HG03025 (cell line): ENCODE measurements around the gene ULBP2.
"Not testable (repeated sequence)": the region's sequence is repeated elsewhere in the genome, so short reads cannot be mapped to it uniquely, and the experiment has no call there.

Experiments
- ATAC-seq: cut with Tn5 transposase; IDR thresholded peaks from one replicate; pipeline ENCODE4 v1.9.1; 2021; ENCODE audit warnings: mild to moderate bottlenecking, moderate library complexity; ENCODE audit not compliant: unreplicated experiment, low FRiP score

The ULBP2 gene

DNA sequence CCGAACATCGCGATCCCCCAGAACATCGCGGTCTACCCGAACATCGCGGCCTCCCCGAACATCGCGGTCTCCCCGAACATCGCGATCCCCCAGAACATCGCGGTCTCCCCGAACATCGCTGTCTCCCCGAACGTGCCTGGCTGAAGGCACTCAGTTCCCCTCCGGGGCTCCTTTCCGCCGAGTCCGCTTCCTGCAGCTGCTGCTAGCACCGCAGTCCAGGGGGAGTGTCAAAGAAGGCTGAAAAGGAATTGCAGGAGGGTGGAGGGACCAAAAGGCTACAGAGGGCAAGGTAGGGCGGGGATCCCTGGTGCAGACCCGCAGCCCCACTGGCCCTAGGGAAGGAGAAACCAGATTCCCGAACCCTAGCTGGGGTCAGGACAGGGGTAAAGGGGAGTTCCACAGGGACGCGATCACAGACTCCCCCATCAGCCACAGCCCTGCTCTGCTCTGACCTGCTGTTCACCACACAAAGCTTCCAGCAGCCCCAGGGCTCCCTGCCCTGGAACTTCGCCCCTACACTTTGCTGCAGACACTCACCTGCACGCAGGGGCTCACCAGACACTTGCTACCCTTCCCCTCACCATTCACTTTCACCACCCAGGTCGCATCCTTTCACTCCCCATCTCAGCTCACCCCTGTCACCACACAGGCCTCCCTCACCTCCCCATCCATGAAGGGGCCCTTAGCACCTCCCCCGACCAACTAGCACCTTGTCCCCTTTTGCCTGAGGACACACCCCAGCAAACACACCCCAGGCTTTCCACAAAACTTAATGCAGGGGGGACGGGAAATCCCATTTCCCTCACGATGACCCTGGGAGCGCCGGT is 23.6 kb downstream of the ULBP2 start:
- ATAC-seq: no peak

DNA sequence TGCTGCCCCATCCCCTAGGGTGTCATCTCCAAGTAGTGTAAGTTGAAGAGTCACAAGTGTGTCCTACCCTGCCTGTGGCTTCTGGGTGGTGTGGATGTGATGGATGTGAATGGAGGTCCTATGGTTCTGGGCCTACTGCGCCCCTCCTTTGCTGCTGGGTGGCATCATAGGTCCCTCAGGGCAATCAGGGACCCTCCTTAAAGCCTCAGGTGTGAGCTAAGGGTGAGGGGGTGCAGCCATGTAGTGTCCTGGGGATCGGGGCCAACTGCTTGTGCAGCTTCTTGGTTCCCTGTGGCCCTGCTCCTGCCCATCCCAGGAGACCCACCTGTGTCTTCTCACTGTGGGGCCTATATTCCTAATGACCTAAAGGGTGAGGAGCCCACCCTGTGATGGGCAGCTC is 24.5 kb downstream of the ULBP2 start:
- not testable (repeated sequence) for ATAC-seq

DNA sequence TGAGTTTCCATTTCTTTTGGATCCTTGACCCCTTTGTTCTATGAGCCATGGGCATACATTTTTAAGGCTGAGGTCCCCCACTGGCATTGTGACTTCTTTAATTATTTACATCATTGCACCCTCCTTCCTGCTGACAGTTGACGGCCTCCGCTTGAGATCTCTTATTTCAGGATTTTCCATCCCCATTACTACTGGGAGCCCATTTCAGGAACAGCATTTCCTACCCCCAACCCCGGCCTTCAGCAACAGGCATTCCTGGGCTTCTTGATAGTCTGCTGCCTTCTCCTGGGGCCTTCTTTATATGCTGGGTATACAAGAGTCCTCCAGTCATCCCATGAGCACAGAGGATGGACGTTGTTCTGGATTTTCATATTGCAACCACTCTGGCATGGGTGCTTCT is 25.8 kb downstream of the ULBP2 start:
- no peak for ATAC-seq

GRCh38 chr6:149967999-149968398 is 26.2 kb downstream of the ULBP2 start:
- ATAC-seq: not testable (repeated sequence)

GRCh38 chr6:149968909-149969308 is 27.1 kb downstream of the ULBP2 start:
- ATAC-seq: not testable (repeated sequence)

- no peak for ATAC-seq
Measured at GRCh38 chr6:149969635-149970034, 27.8 kb downstream of the ULBP2 start.

- ATAC-seq: not testable (repeated sequence)
Measured at GRCh38 chr6:149974394-149974793, 32.6 kb downstream of the ULBP2 start.

DNA sequence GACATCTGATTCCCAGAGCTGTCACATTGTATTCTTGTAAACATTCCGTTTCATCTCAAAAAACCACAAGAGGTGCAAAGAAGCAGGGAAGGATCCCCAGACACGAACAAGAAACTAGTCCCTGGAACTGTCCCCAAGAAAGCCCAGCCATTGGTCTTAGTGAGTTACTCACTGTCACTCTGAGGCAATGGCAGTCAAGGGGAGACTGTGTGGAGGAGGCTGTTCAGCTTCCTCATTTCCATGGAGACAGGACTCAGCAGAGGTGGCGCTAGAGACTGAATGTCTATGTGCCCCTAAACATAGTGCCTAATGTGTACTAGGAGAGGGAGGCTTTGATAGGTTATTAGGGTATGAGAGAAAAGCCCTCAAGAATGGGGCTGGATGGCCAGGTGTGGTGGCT is 33.0 kb downstream of the ULBP2 start:
- ATAC-seq: no peak

DNA sequence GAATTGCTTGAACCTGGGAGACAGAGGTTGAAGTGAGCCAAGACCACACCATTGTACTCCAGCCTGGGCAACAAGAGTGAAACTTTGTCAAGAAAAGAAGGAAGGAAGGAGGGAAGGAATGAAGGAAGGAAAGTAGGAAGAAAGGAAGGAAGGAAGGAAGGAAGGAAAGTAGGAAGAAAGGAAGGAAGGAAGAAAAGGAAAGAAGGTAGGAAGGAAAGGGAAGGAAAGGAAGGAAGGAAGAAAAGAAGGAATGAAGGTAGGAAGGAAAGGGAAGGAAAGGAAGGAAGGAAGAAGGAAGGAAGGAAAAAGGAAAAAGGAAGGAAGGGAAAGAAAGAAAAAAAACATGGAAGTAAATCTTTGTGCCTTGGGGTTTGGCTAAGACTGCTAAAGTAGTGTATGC is 33.6 kb downstream of the ULBP2 start:
- ATAC-seq: no peak

GRCh38 chr6:149977221-149977620 is 35.4 kb downstream of the ULBP2 start:
- no peak for ATAC-seq

GRCh38 chr6:149978610-149979009 is 36.8 kb downstream of the ULBP2 start:
- ATAC-seq: no peak

DNA sequence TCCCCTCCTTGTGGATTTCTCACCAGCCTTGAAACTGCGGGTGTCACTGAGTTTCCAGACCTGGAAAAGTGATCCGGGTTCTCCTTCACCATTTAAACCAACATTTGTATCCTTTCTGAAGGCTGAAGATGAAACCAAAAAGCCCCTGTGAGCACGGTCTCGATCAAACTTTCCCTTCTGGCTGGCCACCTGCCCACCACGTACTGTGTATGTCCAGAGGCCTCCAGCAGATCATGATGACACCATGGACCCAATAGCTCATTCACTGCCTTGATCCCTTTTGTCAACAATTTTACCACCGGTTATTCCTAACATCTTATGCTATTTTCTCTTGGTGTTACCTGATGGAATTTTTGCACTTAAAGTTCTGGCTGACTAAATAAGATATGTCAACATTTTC is 37.5 kb downstream of the ULBP2 start:
- ATAC-seq: no peak

- no peak for ATAC-seq
Measured at GRCh38 chr6:149983145-149983544, 41.3 kb downstream of the ULBP2 start.

GRCh38 chr6:149984773-149985172 is 43.0 kb downstream of the ULBP2 start:
- no peak for ATAC-seq

DNA sequence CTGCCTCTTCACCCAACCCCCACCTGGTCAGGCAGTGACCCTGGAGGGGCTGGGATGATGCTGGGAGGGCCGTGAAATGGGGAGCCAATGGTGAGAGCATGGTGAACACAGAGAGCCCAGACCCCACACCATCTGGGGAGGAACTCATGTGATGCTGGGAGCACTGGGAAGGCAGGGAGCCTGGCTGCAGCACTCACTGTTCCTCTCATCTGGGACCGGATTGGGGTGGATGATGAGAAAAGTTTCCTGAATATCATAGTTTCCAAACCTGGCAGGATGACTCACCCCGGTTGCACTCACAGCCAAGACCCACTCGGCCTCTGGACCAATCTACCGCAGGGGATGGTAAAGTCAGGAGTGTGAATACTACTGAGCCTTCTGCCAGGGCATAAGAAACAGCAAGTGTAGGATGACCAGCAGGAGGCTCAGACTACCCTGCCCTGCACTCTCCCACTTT is 43.7 kb downstream of the ULBP2 start:
- ATAC-seq: no peak

GRCh38 chr6:149987602-149988107 is 45.8 kb downstream of the ULBP2 start:
- ATAC-seq: no peak

DNA sequence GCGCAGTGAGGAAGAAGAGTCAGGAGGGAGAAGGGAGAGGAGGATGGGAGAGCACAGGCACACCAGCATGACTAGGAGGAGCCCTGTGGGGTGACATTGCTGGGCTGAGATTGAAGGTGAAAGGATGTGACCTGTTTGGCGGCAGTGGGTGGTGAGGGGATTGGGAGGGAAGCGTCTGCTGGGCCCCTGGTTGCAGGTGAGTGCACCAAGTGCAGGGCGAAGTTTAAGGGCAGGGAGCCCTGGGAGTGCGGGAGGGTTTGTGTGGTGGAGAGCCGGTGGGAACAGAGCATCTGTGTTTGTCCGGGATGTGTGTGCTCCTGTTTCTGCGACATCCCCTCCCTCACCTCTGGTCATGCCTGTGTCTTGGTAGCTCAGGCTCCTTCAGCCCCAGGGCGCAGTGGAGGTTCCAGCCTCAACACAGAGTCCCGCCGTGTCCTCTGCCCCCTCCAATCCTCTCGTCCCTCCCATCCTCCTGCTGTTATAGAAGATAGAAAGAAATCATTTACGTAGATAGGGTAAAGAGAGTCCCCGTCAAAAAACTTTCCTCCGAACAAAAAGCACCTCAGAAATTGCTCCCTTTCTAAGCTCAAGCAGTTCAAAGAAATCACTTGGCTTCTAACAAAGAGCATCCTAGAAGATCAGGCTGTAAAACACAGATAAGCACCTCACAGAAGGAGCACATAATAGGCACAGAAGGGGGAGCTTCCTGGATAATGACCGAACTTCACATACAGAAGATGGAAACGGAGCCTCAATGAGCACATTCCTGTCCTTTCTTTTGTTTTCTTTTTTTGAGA is 46.9 kb downstream of the ULBP2 start:
- ATAC-seq: no peak

- no peak for ATAC-seq
Measured at GRCh38 chr6:149990212-149990660, 48.4 kb downstream of the ULBP2 start.

- no peak for ATAC-seq
Measured at GRCh38 chr6:149990661-149991471, 49.1 kb downstream of the ULBP2 start.

DNA sequence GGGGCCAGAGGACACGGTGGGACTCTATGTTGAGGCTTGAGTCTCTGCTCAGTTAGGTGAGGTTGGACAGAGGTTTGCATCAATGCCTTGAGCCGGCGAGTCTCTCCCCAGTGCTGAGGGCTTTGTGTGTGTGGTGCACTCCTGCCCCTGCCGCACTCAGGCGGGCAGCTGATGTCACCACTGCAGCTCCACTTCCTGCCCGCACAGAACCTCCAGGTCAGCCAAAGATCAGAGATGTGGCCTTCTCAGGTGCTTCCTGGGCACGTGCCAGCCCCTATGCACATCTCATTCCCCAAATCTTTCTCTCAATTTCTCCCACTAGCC is 49.6 kb downstream of the ULBP2 start:
- not testable (repeated sequence) for ATAC-seq

DNA sequence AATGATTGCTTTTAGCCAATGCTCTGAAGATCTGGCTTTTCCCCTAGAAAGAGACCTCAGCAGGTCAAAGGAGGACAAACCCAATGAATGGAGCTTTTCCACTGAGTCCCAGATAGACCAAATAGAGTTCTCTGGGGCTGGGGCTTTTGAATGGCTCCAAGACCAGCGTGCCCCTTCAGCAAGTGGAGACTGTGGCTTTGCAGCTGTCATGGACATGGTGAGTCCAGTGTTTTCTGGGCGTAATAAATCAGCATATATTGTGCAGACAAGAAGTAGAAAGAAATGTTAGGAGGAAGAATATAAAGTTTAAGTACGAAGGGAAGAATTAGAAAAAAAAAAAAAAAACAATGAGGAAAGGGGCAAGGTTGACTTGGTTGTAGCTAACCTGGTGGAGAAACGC is 50.0 kb downstream of the ULBP2 start:
- ATAC-seq: no peak
